ENCODE measurements around the gene FBN1.

FBN1 gene

DNA sequence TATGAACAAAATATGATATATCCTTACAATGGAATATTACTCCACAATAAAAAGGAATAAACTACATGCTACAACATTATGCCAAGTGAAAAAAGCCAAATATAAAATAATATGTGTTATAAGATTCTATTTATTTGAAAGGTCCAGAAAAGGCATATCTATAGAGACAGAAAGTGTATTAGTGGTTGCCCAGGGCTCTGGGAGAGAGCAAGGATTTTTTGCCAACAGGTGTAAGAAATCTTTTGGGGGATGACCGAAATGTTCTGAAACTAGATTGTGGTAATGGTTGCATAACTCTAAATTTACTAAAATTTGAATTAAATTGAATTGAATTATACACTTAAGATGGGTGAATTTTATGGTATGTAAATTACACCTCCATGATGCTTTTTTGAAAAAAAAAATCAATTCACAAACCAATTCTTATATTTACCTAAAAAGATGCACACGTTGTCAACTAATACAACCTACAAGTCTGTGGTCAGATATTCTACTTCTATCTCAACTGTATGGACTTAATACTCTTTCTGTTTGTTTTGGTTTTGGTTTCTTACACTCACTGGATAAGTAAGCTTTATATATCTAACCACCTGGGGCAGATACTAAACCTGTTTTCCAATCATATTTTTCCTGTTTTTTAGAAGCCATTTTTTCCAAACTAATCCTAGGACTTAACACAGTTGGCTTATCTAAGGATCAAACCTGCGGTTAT lies 75.8 kb downstream of the FBN1 start:
- no peak for TF ChIP-seq CTCF (IDR thresholded peaks at IDR 0.05; ENCODE audit: insufficient read depth, low read depth, low read length, missing control alignments)
- no peak for DNase-seq (ENCODE audit: low read depth)
- no peak overlapping the region for H3K4me3 ChIP-seq (ENCODE audit: low read length)

GRCh38 chr15:48566668-48567067 lies 78.8 kb downstream of the FBN1 start:
- no peak for DNase-seq (ENCODE audit: low read depth)
- no peak for TF ChIP-seq CTCF (IDR thresholded peaks at IDR 0.05; ENCODE audit: insufficient read depth, low read depth, low read length, missing control alignments)
- H3K4me3 ChIP-seq (ENCODE audit: low read length), result no peak overlapping the region

GRCh38 chr15:48565560-48566482 lies 79.7 kb downstream of the FBN1 start:
- H3K4me3 ChIP-seq (ENCODE audit: low read length), result no peak overlapping the region
- DNase-seq (ENCODE audit: low read depth), result peak; percentile 85
- no peak for TF ChIP-seq CTCF (IDR thresholded peaks at IDR 0.05; ENCODE audit: insufficient read depth, low read depth, low read length, missing control alignments)

GRCh38 chr15:48564690-48565089 lies 80.8 kb downstream of the FBN1 start:
- DNase-seq (ENCODE audit: low read depth), result peak; percentile 62
- H3K4me3 ChIP-seq (ENCODE audit: low read length), result no peak overlapping the region
- no peak for TF ChIP-seq CTCF (IDR thresholded peaks at IDR 0.05; ENCODE audit: insufficient read depth, low read depth, low read length, missing control alignments)

GRCh38 chr15:48563934-48564333 lies 81.6 kb downstream of the FBN1 start:
- DNase-seq (ENCODE audit: low read depth), result no peak
- TF ChIP-seq CTCF (IDR thresholded peaks at IDR 0.05; ENCODE audit: insufficient read depth, low read depth, low read length, missing control alignments), result no peak

GRCh38 chr15:48560321-48561051 lies 85.0 kb downstream of the FBN1 start:
- no peak for DNase-seq (ENCODE audit: low read depth)
- H3K4me3 ChIP-seq (ENCODE audit: low read length), result no peak overlapping the region
- no peak for TF ChIP-seq CTCF (IDR thresholded peaks at IDR 0.05; ENCODE audit: insufficient read depth, low read depth, low read length, missing control alignments)

More at GRCh38 chr15:48563934-48564333, 81.6 kb downstream of the FBN1 start:
- no peak overlapping the region for H3K4me3 ChIP-seq (ENCODE audit: low read length)

Data from epithelial cell of esophagus (primary cell).